Right cardiac atrium (tissue), 5 donors: ENCODE measurements around the gene ATG4C. TPM values are rescaled to one million over a fixed set of nuclear protein-coding genes. Genes with fewer than 3 reads are reported as not detected.
"Not testable (repeated sequence)": the region's sequence is repeated elsewhere in the genome, so short reads cannot be mapped to it uniquely, and the experiment has no call there.

Experiments used
- ATAC-seq, 2 donors: fragments of 200-7000 bp; cut with Tn5 transposase; one replicate each; pipeline versions ENCODE4 v1.8.0 to v1.9.1; 2020; ENCODE audit warnings: moderate library complexity in 2 of 2, mild to moderate bottlenecking in 1 of 2
- DNase-seq, 3 donors: peaks; one replicate each; pipeline ENCODE4 v3.0.0-alpha.2; 2020
- H3K27ac ChIP-seq: one replicate; pipeline ENCODE4 v1.5.1; 2013; ENCODE audit warnings: mild to moderate bottlenecking, low read length, control low read depth, moderate library complexity
- H3K27me3 ChIP-seq: one replicate; pipeline ENCODE4 v1.6.1; 2013; ENCODE audit not compliant: control insufficient read depth, insufficient read depth
- H3K4me1 ChIP-seq: one replicate; pipeline ENCODE4 v1.6.1; 2013; ENCODE audit warnings: low read length; ENCODE audit not compliant: control insufficient read depth, insufficient read depth
- H3K4me3 ChIP-seq: one replicate; pipeline ENCODE4 v1.5.1; 2013; ENCODE audit warnings: low read length, control low read depth
- H3K9me3 ChIP-seq: one replicate; pipeline ENCODE4 v1.6.1; 2013; ENCODE audit warnings: low read length; ENCODE audit not compliant: control insufficient read depth
- WGBS: extraction: QIAGEN DNeasy Blood & Tissue Kit; methylation state at CpG from one replicate; pipeline ENCODE4 v1.1.7; 2013; 5-methylcytosine and 5-hydroxymethylcytosine counted together
- intact Hi-C, 4 donors: fragments of 100-400 bp; cut with DNase I; formaldehyde crosslinking; loops; one replicate each; pipeline versions ENCODE4 v1.11.0 to v1.14.0; 2022 to 2023
- long read RNA-seq, 4 donors: library from polyadenylated mRNA; unstranded; transcript quantifications; one replicate each; pipeline ENCODE4 v2.0.0, GENCODE V29; 2020 to 2021
- polyA plus RNA-seq: library from polyadenylated mRNA; stranded (reverse); fragments of 200-250 nt; gene quantifications from one replicate; pipeline ENCODE4 v1.2.3, GENCODE V29; 2013
- total RNA-seq, 4 donors: library from RNA; stranded (reverse); fragmentation: NEBNext Ultra II Directional; extraction: Animal tissue kit (Norgen Biotek cat#: 25700); gene quantifications; one replicate each; pipeline ENCODE4 v1.2.1, GENCODE V29; 2021
- donor health status: healthy with polysubstance abuse.
- donor health status: DM: no; HTN: yes; CAD: no.
- donor health status: DM: no; HTN: no; CAD: no.
- donor health status: DM: no; HTN: yes; CAD: no; lungs with severe emphysema.
- donor health status: DM: yes; HTN: yes; CAD: no.

Gene ATG4C, protein sequence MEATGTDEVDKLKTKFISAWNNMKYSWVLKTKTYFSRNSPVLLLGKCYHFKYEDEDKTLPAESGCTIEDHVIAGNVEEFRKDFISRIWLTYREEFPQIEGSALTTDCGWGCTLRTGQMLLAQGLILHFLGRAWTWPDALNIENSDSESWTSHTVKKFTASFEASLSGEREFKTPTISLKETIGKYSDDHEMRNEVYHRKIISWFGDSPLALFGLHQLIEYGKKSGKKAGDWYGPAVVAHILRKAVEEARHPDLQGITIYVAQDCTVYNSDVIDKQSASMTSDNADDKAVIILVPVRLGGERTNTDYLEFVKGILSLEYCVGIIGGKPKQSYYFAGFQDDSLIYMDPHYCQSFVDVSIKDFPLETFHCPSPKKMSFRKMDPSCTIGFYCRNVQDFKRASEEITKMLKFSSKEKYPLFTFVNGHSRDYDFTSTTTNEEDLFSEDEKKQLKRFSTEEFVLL
- total RNA-seq = 10 to 100 TPM in 3 of 4 donors, 1 to 10 TPM in 1; 7.9 to 12.6 (median 11.5) TPM
- 5.1 TPM for polyA plus RNA-seq
- long read RNA-seq, donor 1, transcript ATG4C-201 (11 exons, 2,938 nt) = major isoform, 12 of 22 reads
- long read RNA-seq, donor 1, transcript ATG4C-203 (11 exons, 2,890 nt) = minor isoform, 5 of 22 reads
- long read RNA-seq, donor 1, partial matches to known transcripts = 1 of 22 reads
- long read RNA-seq, donor 1, other reads (novel, unspliced or antisense) = 4 of 22 reads
- long read RNA-seq, donor 2, transcript ATG4C-201 (11 exons, 2,938 nt) = major isoform, 5 of 6 reads
- long read RNA-seq, donor 2, partial matches to known transcripts = 0 of 6 reads
- long read RNA-seq, donor 2, other reads (novel, unspliced or antisense) = 1 of 6 reads
- long read RNA-seq, donor 3, transcript ATG4C-203 (11 exons, 2,890 nt) = minor isoform, 5 of 27 reads
- long read RNA-seq, donor 3, transcript ATG4C-201 (11 exons, 2,938 nt) = major isoform, 14 of 27 reads
- long read RNA-seq, donor 3, partial matches to known transcripts = 0 of 27 reads
- long read RNA-seq, donor 3, other reads (novel, unspliced or antisense) = 8 of 27 reads
- long read RNA-seq, donor 4, partial matches to known transcripts = 0 of 3 reads
- long read RNA-seq, donor 4, other reads (novel, unspliced or antisense) = 0 of 3 reads

DNA sequence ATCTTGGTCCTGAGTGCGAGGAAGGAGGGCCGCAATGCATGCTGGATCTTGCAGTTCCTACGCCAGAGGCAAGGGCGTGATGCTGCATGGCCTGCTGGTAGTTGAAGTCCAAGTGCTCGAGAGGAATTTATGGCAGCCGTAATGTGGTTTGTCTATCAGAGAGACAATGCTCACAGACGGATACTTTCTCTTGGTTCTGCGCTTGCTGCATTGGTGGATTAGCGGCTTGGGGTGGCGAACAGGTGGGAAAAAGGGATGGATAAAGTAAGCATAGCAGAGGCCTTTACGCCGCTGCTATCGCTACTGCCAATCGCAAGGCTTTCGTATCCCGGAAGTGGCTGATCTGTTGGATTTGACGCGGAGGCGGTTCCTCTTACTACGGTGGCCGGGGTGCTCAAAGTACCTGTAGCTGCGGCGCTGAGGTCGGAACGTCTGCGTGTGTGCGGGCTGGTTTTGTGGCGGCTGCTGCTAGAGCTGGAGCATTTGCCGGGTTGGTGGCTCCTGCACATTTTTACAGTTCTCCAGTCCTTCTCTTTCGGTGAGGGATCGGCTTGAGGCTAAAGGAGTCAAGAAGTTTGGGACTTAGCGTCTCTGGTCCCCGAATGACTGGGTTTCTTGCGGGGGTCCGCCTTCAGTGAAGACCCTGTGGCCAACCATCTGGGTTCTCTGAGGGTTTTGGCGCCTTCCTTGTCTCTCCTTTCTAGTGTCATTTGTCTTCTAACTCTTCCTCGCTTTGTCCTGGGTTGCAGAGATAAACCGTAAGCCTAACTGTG, at the start of gene ATG4C:
Gene ATG4C (plus strand): TSS at position 397 of the 773 bp plus-strand sequence. CDS start 19,655 bp downstream, outside the sequence.
- ATAC-seq (peak; percentile 100), DNase-seq (peak; percentile 96 to 98 (median 96))
- H3K9me3 ChIP-seq = no peaks in the 10 kb centered on the region
- H3K27me3 ChIP-seq = no peaks in the 10 kb centered on the region
- peak within 1 kb of the TSS; percentile 98 for H3K4me3 ChIP-seq
- peak within 1 kb of the TSS; percentile 94 for H3K27ac ChIP-seq
- no peaks in the 10 kb centered on the region for H3K4me1 ChIP-seq
- intact Hi-C loops = no loop called here
- under 1% methylated on average over 38 of the region's 38 CpGs for WGBS

- Histone ChIP-seq H3K9me3 (no peaks in the 10 kb centered on the region), H3K4me3 (no peak overlapping the region), H3K27ac (no peak overlapping the region), H3K27me3 (no peaks in the 10 kb centered on the region), H3K4me1 (peaks cover 5% of the 10 kb centered on the region)
- no peak for DNase-seq
- ATAC-seq = peak in 1 of 2 donors; percentile 52
- intact Hi-C loops = loop anchor here in 2 of 4 donors (5.0 to 10.0 kb wide), 2 partner anchors 51 to 218 kb away; partner anchors contain the start of gene DOCK7 (in 1 of the 2)
- 55% methylated on average over 3 of the region's 3 CpGs for WGBS
Measured at GRCh38 chr1:62735491-62736171, 48.3 kb upstream of the ATG4C start.

DNA sequence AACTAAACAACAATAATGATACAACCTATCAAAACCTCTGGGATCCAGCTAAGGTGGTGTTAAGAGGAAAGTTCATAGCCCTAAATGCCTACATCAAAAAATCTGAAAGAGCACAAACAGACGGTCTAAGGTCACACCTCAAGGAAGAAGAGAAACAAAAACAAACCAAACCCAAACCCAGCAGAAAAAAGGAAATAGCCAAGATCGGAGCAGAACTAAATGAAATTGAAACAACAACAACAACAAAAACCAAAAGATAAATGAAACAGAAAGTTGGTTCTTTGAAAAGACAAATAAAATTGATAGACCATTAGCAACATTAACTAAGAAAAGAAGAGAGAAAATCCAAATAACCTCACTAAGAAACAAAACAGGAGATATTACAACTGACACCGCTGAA, 43.2 kb upstream of the ATG4C start:
- intact Hi-C loops = loop anchor here in 1 of 4 donors (10.0 kb wide), 1 partner anchor 206 kb away; no protein-coding TSS in a partner anchor
- H3K27ac ChIP-seq, H3K4me1 ChIP-seq, ATAC-seq, H3K4me3 ChIP-seq, H3K9me3 ChIP-seq, DNase-seq, H3K27me3 ChIP-seq: not testable (repeated sequence)
- 83% methylated on average over 3 of the region's 3 CpGs for WGBS

- DNase-seq (no peak), ATAC-seq (no peak)
- Histone ChIP-seq H3K27me3 (no peaks in the 10 kb centered on the region), H3K4me3 (no peak overlapping the region), H3K27ac (no peak overlapping the region), H3K4me1 (no peaks in the 10 kb centered on the region), H3K9me3 (no peaks in the 10 kb centered on the region)
- 34% methylated on average over 3 of the region's 3 CpGs for WGBS
- intact Hi-C loops = loop anchor here in 3 of 4 donors (5.0 to 10.0 kb wide), 3 partner anchors 210 to 238 kb away; no protein-coding TSS in a partner anchor
Measured at GRCh38 chr1:62744611-62745577, 39.0 kb upstream of the ATG4C start.

DNA sequence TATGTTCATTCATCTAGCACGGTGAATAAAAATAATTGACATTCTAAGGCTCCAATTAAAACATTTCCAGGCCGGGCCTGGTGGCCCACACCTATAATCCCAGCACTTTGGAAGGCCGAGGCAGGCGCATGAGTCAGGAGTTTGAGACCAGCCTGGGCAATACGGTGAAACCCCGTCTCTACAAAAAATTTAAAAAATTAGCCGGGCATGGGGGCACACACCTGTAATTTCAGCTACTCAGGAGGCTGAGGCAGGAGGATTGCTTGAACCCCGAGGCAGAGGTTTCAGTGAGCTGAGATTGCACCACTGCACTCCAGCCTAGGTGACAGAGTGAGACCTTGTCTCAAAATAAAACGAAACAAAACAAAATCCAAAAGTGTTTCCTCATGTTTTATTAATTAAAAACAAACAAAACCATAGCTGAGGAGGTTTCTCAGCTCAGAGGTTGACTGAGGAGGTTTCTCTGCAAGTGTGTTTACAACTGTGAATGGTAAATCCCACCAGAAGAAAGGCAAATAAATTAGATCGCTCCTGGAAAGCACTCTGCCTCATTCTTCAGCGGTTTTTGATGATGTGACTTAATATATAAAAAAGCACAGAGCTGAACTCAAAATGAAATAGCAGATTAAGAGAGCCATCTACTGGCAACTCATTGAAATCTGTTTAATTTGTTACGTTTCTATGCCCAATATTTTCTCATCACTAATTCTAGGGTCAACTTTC, 37.7 kb upstream of the ATG4C start:
- ATAC-seq (peak in 1 of 2 donors; percentile 38), DNase-seq (no peak)
- no peak overlapping the region for H3K27ac ChIP-seq
- no peaks in the 10 kb centered on the region for H3K27me3 ChIP-seq
- intact Hi-C loops = loop anchor here in 3 of 4 donors (5.0 to 10.0 kb wide), 3 partner anchors 211 to 239 kb away; no protein-coding TSS in a partner anchor
- 59% methylated on average over 12 of the region's 12 CpGs for WGBS
- H3K4me1 ChIP-seq = no peaks in the 10 kb centered on the region
- H3K9me3 ChIP-seq = no peaks in the 10 kb centered on the region
- no peak overlapping the region for H3K4me3 ChIP-seq

- Histone ChIP-seq H3K4me3 (no peak overlapping the region), H3K4me1 (no peaks in the 10 kb centered on the region), H3K27ac (no peak overlapping the region), H3K9me3 (no peaks in the 10 kb centered on the region), H3K27me3 (no peaks in the 10 kb centered on the region)
- DNase-seq (no peak), ATAC-seq (no peak)
- WGBS = 53% methylated on average over 3 of the region's 3 CpGs
- intact Hi-C loops = loop anchor here in 3 of 4 donors (5.0 to 10.0 kb wide), 3 partner anchors 212 to 239 kb away; no protein-coding TSS in a partner anchor
Measured at GRCh38 chr1:62746809-62747138, 37.2 kb upstream of the ATG4C start.

GRCh38 chr1:62753031-62753965, 30.6 kb upstream of the ATG4C start:
- ATAC-seq = no peak
- WGBS = 97% methylated on average over 35 of the region's 35 CpGs
- intact Hi-C loops = no loop called here

DNA sequence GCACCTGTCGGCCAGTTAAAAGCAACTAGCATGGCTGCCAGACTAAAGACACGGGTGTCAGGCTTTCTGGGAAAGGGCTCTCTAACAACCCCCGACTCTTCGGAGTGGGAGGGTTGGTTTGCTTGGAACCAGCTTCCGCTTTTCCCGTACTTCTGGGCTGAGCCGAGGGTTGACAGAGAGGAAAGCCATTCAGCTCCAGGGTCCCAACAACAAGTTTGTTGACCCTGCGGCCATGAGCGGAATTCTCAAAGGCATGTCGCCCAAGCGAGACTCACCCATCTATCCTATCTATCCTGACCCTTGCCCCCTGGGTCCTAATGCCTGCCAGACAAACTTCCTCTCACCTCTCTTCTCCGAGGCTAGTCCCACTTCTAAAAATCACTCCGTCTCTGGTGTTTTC, 29.0 kb upstream of the ATG4C start:
- H3K9me3 ChIP-seq, H3K27ac ChIP-seq, H3K27me3 ChIP-seq, DNase-seq, ATAC-seq, intact Hi-C loops, H3K4me3 ChIP-seq, H3K4me1 ChIP-seq: not testable (repeated sequence)
- 95% methylated on average over 13 of the region's 13 CpGs for WGBS

More at GRCh38 chr1:62753031-62753965, 30.6 kb upstream of the ATG4C start:
- no peak overlapping the region for H3K27ac ChIP-seq
- no peaks in the 10 kb centered on the region for H3K9me3 ChIP-seq
- H3K4me1 ChIP-seq = no peaks in the 10 kb centered on the region
- no peaks in the 10 kb centered on the region for H3K27me3 ChIP-seq
- peak in 1 of 3 donors; percentile 56 for DNase-seq
- H3K4me3 ChIP-seq = no peak overlapping the region
